Stimulated activated CD8-positive, alpha-beta memory T cell treated with anti-CD3 and anti-CD28 coated beads, Interleukin-4, amount 100 ng/mL, for 24 hours (primary cell): Measurements from ENCODE around the gene IL18BP.

ENCODE experiments used
- DNase-seq: peaks from one replicate; pipeline ENCODE4 v3.0.0-alpha.2; 2020; ENCODE audit warnings: low read depth

Gene IL18BP

DNA sequence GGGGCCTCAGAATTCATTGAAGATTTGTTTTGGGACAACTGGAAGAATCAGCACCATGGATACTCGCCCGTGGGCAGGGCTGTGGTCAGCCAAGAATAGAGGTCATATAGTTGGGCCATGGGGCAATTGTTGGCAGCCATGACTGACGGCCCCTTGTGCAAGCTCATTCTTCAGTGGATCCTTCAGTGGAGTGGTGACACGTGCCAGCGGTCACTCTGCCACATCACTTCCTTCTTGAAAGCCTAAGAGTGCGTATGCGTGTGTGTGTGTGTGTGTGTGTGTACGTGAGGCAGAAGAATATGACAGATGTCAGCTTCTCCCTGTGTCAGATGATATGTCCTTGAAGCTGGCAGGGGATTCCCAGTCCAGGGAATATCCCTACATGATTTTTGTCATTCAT lies 1.8 kb upstream of the IL18BP start:
- DNase-seq: no peak

GRCh38 chr11:71997594-71997993 lies 1.1 kb upstream of the IL18BP start:
- DNase-seq: no peak

DNA sequence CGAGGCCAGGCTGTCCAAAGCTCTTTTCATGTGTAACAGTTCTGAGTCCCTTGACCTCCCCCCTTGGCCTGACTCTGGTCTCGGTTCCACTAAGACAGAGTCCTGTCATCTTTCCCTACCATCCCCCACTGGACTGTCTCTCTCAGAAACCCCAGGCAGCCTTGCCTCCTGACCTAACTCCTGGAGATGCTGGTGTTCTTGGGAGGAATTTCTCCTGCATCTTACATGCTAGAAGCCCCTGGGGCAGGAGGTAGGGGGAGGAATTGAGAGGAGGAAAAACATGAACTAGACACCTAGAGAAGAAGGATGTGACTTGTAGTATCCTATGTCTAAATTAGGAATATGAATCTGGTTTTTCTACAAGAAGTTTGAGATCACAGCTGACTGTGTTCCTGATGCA lies 648 bp upstream of the IL18BP start:
- DNase-seq: no peak

DNA sequence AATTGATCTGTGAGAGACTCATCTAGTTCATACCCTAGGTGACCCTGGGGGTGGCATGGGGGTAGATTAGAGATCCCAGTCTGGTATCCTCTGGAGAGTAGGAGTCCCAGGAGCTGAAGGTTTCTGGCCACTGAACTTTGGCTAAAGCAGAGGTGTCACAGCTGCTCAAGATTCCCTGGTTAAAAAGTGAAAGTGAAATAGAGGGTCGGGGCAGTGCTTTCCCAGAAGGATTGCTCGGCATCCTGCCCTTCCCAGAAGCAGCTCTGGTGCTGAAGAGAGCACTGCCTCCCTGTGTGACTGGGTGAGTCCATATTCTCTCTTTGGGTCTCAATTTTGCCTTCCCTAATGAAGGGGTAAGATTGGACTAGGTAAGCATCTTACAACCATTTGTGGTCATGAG lies 653 bp downstream of the IL18BP start:
- DNase-seq: no peak

DNA sequence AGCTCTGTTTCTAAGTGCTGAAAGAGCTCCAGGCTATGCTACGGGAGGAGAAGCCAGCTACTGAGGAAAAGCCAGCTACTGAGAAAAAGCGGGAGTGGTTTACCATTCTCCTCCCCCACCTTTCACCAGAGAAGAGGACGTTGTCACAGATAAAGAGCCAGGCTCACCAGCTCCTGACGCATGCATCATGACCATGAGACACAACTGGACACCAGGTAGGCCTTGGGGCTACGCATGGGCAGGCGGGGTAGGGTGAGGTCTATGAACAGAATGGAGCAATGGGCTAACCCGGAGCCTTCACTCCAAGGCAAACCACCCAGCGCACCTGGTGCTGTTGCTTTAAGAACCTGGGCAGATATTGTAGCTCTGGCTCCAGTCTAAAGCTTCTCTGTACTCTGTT lies 1.1 kb downstream of the IL18BP start:
- DNase-seq: no peak

GRCh38 chr11:72000202-72000867 lies 1.6 kb downstream of the IL18BP start:
- DNase-seq: no peak

DNA sequence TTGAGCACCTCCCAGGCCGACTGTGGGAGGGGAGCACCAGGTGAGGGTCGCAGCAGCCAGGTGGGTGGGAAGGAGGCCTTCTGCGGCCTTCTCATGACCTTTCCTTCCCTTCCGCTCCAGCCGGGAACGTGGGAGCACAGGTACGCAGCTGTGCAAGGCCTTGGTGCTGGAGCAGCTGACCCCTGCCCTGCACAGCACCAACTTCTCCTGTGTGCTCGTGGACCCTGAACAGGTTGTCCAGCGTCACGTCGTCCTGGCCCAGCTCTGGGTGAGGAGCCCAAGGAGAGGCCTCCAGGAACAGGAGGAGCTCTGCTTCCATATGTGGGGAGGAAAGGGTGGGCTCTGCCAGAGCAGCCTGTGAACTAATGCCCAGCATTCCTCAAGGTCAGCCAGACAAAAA lies 2.6 kb downstream of the IL18BP start:
- DNase-seq: no peak

- DNase-seq: no peak
These were observed 3.3 kb downstream of the IL18BP start for GRCh38 chr11:72001834-72002591.

DNA sequence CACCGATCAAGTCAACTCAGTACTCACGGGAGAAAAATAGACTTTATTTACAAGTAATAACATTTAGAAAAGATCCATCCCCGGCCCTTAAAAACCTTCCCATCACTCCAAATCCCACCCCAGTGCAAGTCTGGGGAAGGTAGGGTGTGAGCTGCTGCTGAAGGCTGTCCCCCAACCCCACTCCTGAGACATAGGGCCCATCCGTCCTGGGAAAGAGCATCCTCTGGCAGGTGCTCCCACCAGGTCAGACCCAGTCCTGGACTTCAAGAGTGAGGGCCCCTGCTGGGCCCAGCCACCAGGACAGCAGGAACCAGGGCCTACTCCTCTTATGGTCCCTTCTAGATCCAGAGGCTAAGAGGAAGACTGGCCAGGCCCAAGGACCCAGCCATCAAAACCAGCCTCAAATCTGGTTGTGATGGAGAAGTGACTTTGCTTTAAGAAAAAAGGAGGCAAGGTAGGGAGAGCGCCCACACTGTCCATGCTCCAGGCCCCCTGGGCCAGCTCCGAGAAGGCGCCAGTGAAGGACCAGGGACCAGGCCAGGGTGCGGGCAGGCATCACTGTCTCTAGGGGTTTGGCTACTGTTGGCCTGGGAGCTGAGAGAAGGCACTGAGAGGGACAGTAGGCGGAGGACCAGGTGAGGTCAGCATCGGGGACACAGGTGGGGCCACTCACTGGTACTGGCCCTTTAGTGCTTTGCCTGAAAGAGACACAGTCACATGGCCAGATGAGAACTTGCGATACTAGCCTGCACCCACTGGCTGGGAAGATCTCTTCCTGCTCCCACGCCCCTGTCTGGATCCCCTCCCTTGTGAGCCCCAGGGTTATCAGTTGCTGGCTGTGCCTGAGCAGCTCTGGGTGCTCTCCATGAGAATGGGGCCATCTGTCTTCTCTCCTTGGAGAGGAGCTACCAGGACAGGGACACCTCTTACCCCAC lies 4.4 kb downstream of the IL18BP start:
- DNase-seq: no peak

- DNase-seq: no peak
These were observed 5.1 kb downstream of the IL18BP start for GRCh38 chr11:72003776-72004171.

GRCh38 chr11:72004515-72005346 lies 6.0 kb downstream of the IL18BP start:
- no peak for DNase-seq

GRCh38 chr11:72005347-72006260 lies 6.9 kb downstream of the IL18BP start:
- DNase-seq: no peak

DNA sequence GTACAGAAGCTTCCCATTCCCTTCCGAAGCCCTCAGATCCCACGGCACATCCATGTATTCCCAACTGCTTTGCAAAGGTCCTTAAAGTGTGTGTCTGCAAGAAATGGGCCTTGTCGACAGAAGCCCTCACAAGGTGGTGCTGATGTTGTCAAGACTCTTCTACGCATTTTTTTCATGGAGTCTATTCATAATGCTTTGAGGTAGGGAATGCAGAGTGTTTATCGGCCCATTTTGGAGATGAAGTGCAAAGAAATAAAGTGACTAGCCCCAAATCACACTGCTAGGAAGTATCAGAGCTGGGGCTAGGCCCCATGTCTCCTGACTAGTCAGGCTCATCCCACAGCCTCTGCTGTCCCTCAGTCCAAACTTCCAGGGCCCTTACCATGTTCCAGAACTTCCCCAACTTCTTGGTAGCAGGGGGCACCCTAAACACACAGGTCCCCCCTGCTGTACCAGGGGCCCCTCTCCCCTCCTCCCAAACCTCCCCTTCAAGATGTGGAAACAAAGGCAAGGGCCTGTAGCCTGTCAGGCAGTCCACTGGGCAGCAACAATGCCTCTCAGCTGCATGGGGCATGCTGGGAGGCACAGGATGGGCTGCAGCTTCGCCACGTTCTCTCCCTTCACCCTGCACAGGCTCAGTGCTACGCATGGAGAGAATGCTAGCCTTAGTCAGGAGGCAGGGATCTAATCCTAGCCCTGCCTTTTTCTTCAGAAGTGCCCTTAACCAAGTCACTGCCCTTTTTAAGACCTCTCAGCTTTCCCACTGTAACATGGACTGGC lies 7.8 kb downstream of the IL18BP start:
- no peak for DNase-seq

GRCh38 chr11:72007089-72007476 lies 8.4 kb downstream of the IL18BP start:
- DNase-seq: no peak

DNA sequence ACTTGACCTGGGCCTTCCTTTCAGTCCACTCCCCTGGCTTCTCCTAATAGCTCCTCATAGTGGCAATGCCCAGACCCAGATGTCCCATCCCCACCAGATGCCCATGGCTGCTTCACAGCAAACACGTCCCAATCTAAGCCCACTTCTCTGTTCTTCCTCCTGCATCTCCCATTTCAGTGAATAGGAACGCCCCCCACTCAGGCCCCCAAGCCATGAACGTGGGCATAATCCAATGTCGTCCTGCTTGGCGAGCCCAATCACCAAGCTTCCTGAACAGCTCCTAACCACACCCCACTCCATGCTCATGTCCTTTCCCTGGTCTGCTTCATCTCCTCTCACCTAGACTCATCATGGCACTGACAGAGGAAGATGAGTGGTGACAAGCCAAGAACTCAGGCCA lies 8.9 kb downstream of the IL18BP start:
- DNase-seq: no peak

DNA sequence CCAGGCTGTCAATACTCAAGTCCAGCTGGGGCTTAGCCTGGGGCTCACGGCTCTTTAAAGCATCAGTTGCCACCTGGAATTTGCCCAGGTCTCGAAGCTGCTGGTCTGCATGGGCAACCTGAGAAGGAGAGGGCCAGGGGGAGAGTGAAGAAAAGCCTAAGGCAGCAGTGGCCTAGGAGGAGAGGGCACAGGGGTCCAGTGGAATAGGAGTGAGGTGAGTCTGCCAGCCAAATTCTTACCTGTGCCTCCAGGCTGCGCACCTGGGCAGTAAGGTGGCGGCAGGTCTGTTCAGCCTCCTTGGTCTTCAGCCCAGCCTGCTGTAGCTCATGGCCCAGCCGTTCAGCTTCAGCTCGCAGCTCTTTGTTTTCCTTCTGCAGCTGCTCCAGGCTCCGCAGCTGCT lies 10.0 kb downstream of the IL18BP start:
- no peak for DNase-seq

DNA sequence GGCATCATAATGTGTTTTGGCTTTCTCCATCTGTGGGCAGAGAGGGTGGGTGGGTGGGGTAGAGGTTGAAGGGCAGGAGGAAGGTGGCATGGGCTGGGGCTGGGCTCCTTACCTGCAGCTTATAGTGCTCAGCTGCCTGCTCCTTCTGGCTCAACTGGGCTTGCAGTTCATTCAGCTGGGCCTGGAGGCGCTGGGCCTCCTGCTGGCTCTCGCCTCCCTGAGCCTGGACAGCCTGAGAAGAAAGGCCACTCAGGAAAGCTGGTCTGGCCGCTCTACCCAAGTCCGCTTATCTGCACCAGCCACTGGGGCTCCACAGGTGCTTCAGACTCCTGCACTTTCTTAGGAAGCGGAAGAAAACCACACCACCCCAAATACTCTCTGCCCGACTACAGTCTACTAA lies 10.4 kb downstream of the IL18BP start:
- DNase-seq: no peak

GRCh38 chr11:72010529-72011233 lies 12.0 kb downstream of the IL18BP start:
- DNase-seq: no peak

- DNase-seq: no peak
These were observed 13.5 kb downstream of the IL18BP start for GRCh38 chr11:72012091-72012630.
